IgD-negative memory B cell (primary cell): Measurements from ENCODE around the gene C14orf132. TPM values are rescaled to one million over a fixed set of nuclear protein-coding genes. Genes with fewer than 3 reads are reported as not detected.
A peak's percentile ranks its signal among the peaks of the same experiment; 100 is the strongest.

Experiments used
- H3K27ac Mint-ChIP-seq, 3 donors: one replicate each; pipeline ENCODE4 v1.8.0; 2020 to 2022; ENCODE audit warnings: mild to moderate bottlenecking in 3 of 3, mixed read lengths in 3 of 3, moderate library complexity in 1 of 3
- H3K27me3 Mint-ChIP-seq: one replicate; pipeline ENCODE4 v1.8.0; 2021; ENCODE audit warnings: mixed read lengths
- H3K36me3 Mint-ChIP-seq: one replicate; pipeline ENCODE4 v1.8.0; 2020; ENCODE audit warnings: mild to moderate bottlenecking, mixed read lengths
- H3K4me1 Mint-ChIP-seq, 3 donors: one replicate each; pipeline ENCODE4 v1.8.0; 2020 to 2022; ENCODE audit warnings: mixed read lengths in 3 of 3, mild to moderate bottlenecking in 1 of 3
- H3K4me3 Mint-ChIP-seq, 4 donors: one replicate each; pipeline ENCODE4 v1.8.0; 2020 to 2022; ENCODE audit warnings: mild to moderate bottlenecking in 4 of 4, mixed read lengths in 4 of 4, moderate library complexity in 3 of 4
- H3K9me3 Mint-ChIP-seq, 3 donors: one replicate each; pipeline ENCODE4 v1.8.0; 2020 to 2021; ENCODE audit warnings: mixed read lengths in 3 of 3, mild to moderate bottlenecking in 1 of 3
- polyA plus RNA-seq: library from polyadenylated mRNA; unstranded; fragments of 300-500 nt; fragmentation: Illumina TruSeq; gene quantifications from one replicate; pipeline ENCODE4 v1.2.3, GENCODE V29; 2021

The C14orf132 gene
- polyA plus RNA-seq, 1 donor from 2014 or later = 0.04 TPM

DNA sequence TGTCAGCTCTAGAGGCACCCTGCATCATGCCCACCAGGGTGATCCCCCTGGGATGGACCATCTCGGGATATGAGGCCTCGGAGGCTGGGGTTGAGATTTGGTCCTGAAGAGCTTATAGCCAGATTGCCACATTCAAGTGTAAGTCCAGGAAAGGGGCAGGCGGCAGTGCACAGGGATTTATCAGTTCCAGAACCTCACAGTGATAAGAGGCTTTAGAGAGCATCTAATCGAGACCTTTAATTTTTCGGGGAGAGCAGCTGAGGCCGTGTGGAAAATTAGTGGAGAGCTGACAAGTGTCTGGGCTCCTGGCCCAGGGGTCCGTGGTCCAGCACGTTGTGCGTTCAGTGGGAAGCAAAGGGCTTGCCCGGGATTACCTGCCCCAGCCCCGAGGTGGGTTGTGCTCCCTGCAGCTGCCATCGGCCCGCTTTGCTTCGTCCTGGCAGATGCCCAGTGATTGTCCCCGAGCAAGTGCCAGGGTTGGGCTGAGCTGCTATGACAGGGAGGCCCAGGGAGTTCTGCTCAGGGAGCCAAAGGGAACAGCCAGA, 52.1 kb downstream of the C14orf132 start:
- peaks cover 2% of the 10 kb centered on the region for H3K27me3 Mint-ChIP-seq
- no peaks in the 10 kb centered on the region for H3K9me3 Mint-ChIP-seq
- H3K36me3 Mint-ChIP-seq = no peaks in the 10 kb centered on the region
- H3K4me1 Mint-ChIP-seq = peaks cover 0 to 1% (median 0%) of the 10 kb centered on the region in 3 donors
- no peak overlapping the region for H3K27ac Mint-ChIP-seq
- H3K4me3 Mint-ChIP-seq = no peak overlapping the region

DNA sequence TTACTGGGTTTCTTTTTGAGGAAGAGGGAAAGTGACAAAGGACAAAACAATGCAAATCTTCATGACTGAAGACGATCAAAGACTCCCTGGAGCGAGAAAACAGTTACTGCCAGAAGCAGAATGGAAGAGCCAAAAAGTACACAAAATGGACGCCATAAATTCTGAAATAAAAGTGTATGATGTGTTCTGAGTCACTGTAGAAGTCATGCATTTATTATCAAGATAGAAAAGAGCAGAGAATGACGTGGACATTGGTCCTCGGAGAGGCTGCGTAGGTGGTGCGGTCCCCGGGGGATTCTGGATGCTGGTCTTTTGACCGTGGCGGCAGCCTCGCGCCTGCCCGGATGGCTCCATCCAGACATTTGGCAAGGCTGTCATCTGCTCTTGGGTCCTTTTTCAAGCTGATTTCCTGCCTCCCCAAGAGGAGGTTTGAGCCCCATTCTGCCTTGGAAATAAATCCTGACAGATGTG, 52.8 kb downstream of the C14orf132 start:
- no peaks in the 10 kb centered on the region for H3K36me3 Mint-ChIP-seq
- H3K27ac Mint-ChIP-seq = no peak overlapping the region
- H3K4me1 Mint-ChIP-seq = no peaks in the 10 kb centered on the region
- peak overlapping the region in 1 of 4 donors; percentile 54 for H3K4me3 Mint-ChIP-seq
- no peaks in the 10 kb centered on the region for H3K9me3 Mint-ChIP-seq
- H3K27me3 Mint-ChIP-seq = peaks cover 2% of the 10 kb centered on the region

DNA sequence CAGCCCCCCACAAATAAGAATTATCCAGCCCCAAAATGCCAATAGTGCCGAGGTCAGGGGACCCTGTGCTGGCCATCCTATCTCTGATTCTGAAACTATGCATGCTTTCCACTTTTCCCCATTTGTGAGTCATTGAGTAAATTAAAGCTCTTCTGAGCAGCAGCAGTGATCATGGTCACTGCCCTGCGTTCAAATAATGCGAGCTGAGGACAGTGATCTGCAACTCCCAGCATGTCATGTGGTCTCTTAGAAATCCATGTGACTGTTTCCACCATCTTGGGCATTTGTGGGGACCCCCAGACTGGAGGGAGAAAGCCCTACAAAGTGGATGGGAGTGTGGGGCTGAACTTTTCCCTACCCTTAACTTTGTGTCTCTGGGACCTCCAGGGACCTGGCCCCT, 53.8 kb downstream of the C14orf132 start:
- Mint-ChIP-seq H3K27ac (no peak overlapping the region), H3K4me1 (no peaks in the 10 kb centered on the region), H3K27me3 (peaks cover 2% of the 10 kb centered on the region), H3K9me3 (no peaks in the 10 kb centered on the region), H3K36me3 (no peaks in the 10 kb centered on the region), H3K4me3 (no peak overlapping the region)

DNA sequence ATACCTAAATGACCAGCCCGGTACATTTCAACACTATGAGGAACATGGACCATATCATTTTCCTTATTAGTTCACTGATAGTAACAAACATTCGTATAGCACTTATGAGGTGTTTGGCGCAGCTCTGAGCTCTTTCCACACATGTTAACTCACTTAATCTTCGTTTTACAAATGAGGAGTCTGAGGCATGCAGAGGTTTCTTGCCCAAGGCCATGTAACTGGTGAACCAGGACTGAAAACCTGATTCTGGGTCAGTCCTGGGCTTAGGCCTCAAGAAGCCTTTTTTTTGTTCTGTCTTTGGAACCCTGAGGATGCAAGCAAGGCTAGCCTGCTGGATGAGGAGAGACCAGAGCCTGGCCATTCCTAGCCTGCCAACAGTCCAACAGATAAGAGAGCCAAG, 55.0 kb downstream of the C14orf132 start:
- Mint-ChIP-seq H3K36me3 (no peaks in the 10 kb centered on the region), H3K4me3 (no peak overlapping the region), H3K27ac (no peak overlapping the region), H3K27me3 (peaks cover 2% of the 10 kb centered on the region), H3K4me1 (no peaks in the 10 kb centered on the region), H3K9me3 (no peaks in the 10 kb centered on the region)

GRCh38 chr14:96094656-96095055, 55.5 kb downstream of the C14orf132 start:
- Mint-ChIP-seq H3K4me3 (no peak overlapping the region), H3K27ac (no peak overlapping the region), H3K9me3 (no peaks in the 10 kb centered on the region), H3K27me3 (peaks cover 2% of the 10 kb centered on the region), H3K4me1 (no peaks in the 10 kb centered on the region), H3K36me3 (no peaks in the 10 kb centered on the region)

- Mint-ChIP-seq H3K27me3 (peaks cover 2% of the 10 kb centered on the region), H3K4me1 (no peaks in the 10 kb centered on the region), H3K4me3 (no peak overlapping the region), H3K9me3 (no peaks in the 10 kb centered on the region), H3K36me3 (no peaks in the 10 kb centered on the region), H3K27ac (no peak overlapping the region)
Observed at GRCh38 chr14:96095058-96095457, 55.9 kb downstream of the C14orf132 start.

- H3K4me3 Mint-ChIP-seq = no peak overlapping the region
- no peaks in the 10 kb centered on the region for H3K36me3 Mint-ChIP-seq
- no peaks in the 10 kb centered on the region for H3K27me3 Mint-ChIP-seq
- no peak overlapping the region for H3K27ac Mint-ChIP-seq
- no peaks in the 10 kb centered on the region for H3K4me1 Mint-ChIP-seq
- no peaks in the 10 kb centered on the region for H3K9me3 Mint-ChIP-seq
Observed at GRCh38 chr14:96095581-96096476, 56.7 kb downstream of the C14orf132 start.

DNA sequence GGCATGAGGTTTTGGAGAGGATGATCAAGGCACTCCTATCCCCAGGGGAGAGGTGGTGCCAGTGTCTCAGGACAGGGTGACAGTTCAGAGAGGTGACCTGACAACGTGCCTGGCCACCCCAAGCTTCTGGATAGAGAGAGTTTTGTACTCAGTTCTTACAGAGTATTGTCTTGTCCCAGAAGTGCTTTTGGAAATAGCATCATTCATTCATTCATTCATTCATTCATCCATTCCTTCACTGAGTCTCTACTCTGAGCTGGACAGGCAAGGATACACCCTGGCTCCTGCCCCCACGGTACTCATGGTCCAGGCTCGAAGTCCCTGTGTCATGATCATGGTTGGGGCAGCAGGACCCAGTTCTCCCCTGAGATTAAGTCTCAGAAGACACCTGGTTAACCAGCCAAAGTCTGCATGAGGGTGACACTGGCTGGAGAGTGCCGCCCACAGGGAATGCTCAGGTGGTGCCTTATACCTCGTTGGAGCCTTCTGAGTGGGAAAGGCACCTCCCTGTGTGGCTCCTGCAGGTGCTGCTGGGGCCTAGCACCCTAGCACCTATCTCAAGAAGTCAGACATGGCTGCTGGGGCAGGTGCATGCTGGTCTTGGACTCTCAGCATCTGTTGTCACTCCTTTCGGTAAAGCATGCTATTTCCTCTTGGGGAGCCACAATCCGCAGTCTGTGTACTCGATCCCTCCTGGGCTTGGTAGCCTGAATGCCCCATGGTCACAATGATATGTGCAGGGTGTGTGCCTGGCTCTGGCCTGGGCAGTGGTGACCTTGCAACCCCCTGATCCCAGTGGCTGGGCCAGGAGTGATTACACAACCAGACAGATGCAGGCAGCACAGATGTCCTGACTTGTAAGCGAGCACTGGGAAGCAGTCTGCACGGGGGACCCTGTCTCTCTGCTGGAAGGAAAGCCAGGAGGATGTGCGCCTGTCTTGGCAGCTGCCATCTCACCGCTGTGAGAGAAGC, 57.8 kb downstream of the C14orf132 start:
- Mint-ChIP-seq H3K4me3 (no peak overlapping the region), H3K27ac (no peak overlapping the region), H3K4me1 (no peaks in the 10 kb centered on the region), H3K9me3 (no peaks in the 10 kb centered on the region), H3K36me3 (no peaks in the 10 kb centered on the region), H3K27me3 (no peaks in the 10 kb centered on the region)

GRCh38 chr14:96097752-96098151, 58.6 kb downstream of the C14orf132 start:
- H3K4me3 Mint-ChIP-seq = no peak overlapping the region
- no peak overlapping the region for H3K27ac Mint-ChIP-seq
- H3K27me3 Mint-ChIP-seq = no peaks in the 10 kb centered on the region
- no peaks in the 10 kb centered on the region for H3K4me1 Mint-ChIP-seq
- H3K36me3 Mint-ChIP-seq = no peaks in the 10 kb centered on the region
- H3K9me3 Mint-ChIP-seq = no peaks in the 10 kb centered on the region

- no peaks in the 10 kb centered on the region for H3K4me1 Mint-ChIP-seq
- no peak overlapping the region for H3K4me3 Mint-ChIP-seq
- no peaks in the 10 kb centered on the region for H3K27me3 Mint-ChIP-seq
- no peak overlapping the region for H3K27ac Mint-ChIP-seq
- H3K9me3 Mint-ChIP-seq = no peaks in the 10 kb centered on the region
- H3K36me3 Mint-ChIP-seq = no peaks in the 10 kb centered on the region
Observed at GRCh38 chr14:96098309-96098998, 59.3 kb downstream of the C14orf132 start.

GRCh38 chr14:96098999-96099335, 59.8 kb downstream of the C14orf132 start:
- Mint-ChIP-seq H3K4me3 (no peak overlapping the region), H3K27ac (no peak overlapping the region), H3K4me1 (no peaks in the 10 kb centered on the region), H3K36me3 (no peaks in the 10 kb centered on the region), H3K9me3 (no peaks in the 10 kb centered on the region), H3K27me3 (no peaks in the 10 kb centered on the region)

DNA sequence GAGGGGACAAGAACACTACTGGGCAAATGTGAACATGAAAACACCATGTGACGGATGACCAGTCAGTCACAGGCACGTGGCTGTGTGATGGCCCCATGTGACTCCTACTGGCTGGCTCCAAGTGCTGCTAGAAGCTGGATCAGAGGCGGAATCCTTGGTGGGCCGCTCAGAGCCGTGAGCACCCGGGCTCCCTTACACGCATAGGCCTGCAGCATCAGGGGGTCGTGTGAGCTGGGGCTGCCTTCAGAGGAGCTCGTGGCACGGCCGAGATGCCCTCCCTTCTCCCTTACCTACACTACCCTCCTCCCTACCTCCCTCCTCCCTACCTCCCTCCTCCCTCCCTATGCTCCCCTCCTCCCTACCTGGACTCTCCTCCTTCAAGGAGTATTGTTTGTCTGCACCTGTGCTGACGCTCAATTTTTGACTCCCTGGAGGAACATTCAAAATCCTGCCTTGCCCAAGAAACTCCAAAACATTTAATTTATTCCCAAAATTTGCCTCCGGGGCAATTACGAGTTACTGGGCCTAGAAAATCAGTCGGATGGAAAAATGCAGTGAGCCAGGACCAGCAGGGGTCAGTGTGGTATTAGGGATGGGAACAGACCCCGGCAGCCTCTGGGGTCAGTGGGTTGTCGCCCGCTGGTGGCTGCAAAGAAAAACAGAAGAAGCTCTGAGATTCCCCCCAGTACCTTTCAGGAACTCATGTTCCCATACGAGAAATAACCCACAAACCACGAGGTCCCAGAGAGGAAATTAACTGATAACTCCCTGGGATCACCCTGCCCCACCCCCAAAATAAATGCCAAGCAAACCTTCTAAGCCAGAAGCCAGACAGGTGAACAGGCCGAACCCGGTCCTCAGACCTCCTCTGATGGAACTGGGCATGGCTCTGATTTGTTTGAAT, 61.3 kb downstream of the C14orf132 start:
- no peaks in the 10 kb centered on the region for H3K27me3 Mint-ChIP-seq
- peak overlapping the region in 1 of 4 donors; percentile 9 for H3K4me3 Mint-ChIP-seq
- H3K27ac Mint-ChIP-seq = no peak overlapping the region
- H3K36me3 Mint-ChIP-seq = no peaks in the 10 kb centered on the region
- no peaks in the 10 kb centered on the region for H3K9me3 Mint-ChIP-seq
- H3K4me1 Mint-ChIP-seq = no peaks in the 10 kb centered on the region

DNA sequence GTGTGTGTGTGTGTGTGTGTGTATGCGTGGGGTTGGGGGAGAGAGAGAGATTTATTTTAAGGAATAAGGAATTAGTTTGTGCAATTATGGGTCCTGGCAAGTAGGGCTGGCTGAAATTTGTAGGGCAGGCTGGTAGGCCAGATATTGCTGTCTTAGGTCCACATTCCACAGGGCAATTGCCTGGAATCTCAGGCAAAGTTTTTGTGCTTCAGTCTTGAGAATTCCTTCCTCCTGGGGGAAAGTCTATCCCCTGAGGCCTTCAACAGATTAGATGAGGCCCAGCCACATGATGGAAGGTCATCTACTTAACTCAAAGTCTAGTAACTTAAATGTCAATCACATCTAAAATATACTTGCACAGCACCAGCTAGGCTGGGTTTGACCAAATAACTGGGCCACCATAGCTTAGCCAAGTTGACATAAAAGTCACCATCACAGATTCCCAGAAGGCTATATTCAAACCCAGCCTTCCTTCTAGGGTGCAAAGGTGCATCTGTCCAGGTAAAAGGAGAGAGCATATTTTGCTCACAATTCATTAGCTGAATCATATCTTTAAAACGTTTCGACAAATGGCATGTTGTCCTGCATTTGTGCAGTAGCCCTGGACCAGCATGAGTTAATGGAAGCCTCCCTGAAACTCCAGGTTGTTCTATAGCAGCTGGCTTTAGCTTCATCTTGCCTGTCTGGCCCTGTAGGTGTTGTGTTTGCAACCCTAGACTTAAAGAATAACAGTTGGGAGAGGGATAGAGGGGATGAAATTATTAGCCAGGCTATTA, 63.1 kb downstream of the C14orf132 start:
- no peak overlapping the region for H3K4me3 Mint-ChIP-seq
- H3K4me1 Mint-ChIP-seq = no peaks in the 10 kb centered on the region
- no peak overlapping the region for H3K27ac Mint-ChIP-seq
- H3K9me3 Mint-ChIP-seq = no peaks in the 10 kb centered on the region
- H3K27me3 Mint-ChIP-seq = peaks cover 3% of the 10 kb centered on the region
- H3K36me3 Mint-ChIP-seq = no peaks in the 10 kb centered on the region
